B cell (primary cell): ENCODE measurements around the gene GRXCR2. TPM values are rescaled to one million over a fixed set of nuclear protein-coding genes. Genes with fewer than 3 reads are reported as not detected.
"Not testable (repeated sequence)": the region's sequence is repeated elsewhere in the genome, so short reads cannot be mapped to it uniquely, and the experiment has no call there.

Experiments used
- ATAC-seq: fragments of 200-7000 bp; cut with Tn5 transposase; one replicate; pipeline ENCODE4 v1.10.0; 2021; ENCODE audit warnings: low read depth, mild to moderate bottlenecking, moderate number of reproducible peaks, moderate library complexity
- CTCF ChIA-PET: fragments of 350-600 bp; sonication (Branson Sonifier 250); formaldehyde crosslinking; loops from one replicate; lab custom pipeline; 2021; ENCODE audit warnings: antibody characterized with exemption, inconsistent platforms; lab: Charles Lee
- POLR2A ChIA-PET: fragments of 350-600 bp; sonication (Branson Sonifier 250); formaldehyde crosslinking; loops from one replicate; lab custom pipeline; 2021; ENCODE audit warnings: antibody characterized with exemption; lab: Charles Lee
- DNase-seq: peaks from one replicate; pipeline ENCODE4 v3.0.0; 2013
- H2AFZ ChIP-seq: 2 replicates; pipeline ENCODE4 v1.6.1; 2012; ENCODE audit warnings: mild to moderate bottlenecking, low read depth, low read length; ENCODE audit not compliant: insufficient read depth, poor library complexity, severe bottlenecking
- H3K27ac ChIP-seq, 2 donors: 1 replicate in 1 of 2; 2 replicates in 1 of 2; pipeline ENCODE4 v1.5.1; 2012 to 2013; ENCODE audit warnings: low read length in 2 of 2, mild to moderate bottlenecking in 2 of 2, moderate library complexity in 1 of 2
- H3K27me3 ChIP-seq, 4 experiments: fragments of 200-600 bp in 1 of 4; sonication (generic) in 1 of 4; replicated peaks in 1 of 4; 1 replicate in 2 of 4; 2 replicates in 2 of 4; pipeline versions ENCODE4 v1.6.1 to v1.7.0; 2013 to 2016; ENCODE audit warnings: low read length in 3 of 4, mild to moderate bottlenecking in 2 of 4, mixed read lengths in 1 of 4, moderate library complexity in 1 of 4; ENCODE audit not compliant: insufficient read depth in 4 of 4, control insufficient read depth in 3 of 4; ENCODE audit errors: control extremely low read depth in 1 of 4
- H3K36me3 ChIP-seq, 2 experiments: replicated peaks in 1 of 2; 1 replicate in 1 of 2; 2 replicates in 1 of 2; pipeline versions ENCODE4 v1.6.1 to v1.7.1; 2013; ENCODE audit warnings: low read length in 1 of 2; ENCODE audit not compliant: insufficient read depth in 2 of 2, control insufficient read depth in 1 of 2; ENCODE audit errors: control extremely low read depth in 1 of 2, extremely low read depth in 1 of 2
- H3K4me1 ChIP-seq, 2 donors: fragments of 200-600 bp in 1 of 2; sonication (generic) in 1 of 2; 1 replicate in 1 of 2; 2 replicates in 1 of 2; pipeline versions ENCODE4 v1.5.1 to v1.6.1; 2013 to 2017; ENCODE audit warnings: low read length in 2 of 2; ENCODE audit not compliant: control insufficient read depth in 2 of 2, insufficient read depth in 2 of 2
- H3K4me2 ChIP-seq: replicated peaks from 2 replicates; pipeline ENCODE3; 2012; ENCODE audit warnings: mild to moderate bottlenecking, low read depth, low read length; ENCODE audit not compliant: poor library complexity, severe bottlenecking
- H3K4me3 ChIP-seq, 5 experiments: fragments of 200-600 bp in 1 of 5; sonication (generic) in 1 of 5; 1 replicate in 3 of 5; 2 replicates in 2 of 5; pipeline versions ENCODE4 v1.5.1 to v1.7.0; 2011 to 2016; ENCODE audit warnings: low read length in 4 of 5, mild to moderate bottlenecking in 4 of 5, low read depth in 2 of 5, control low read depth in 1 of 5, moderate library complexity in 1 of 5; ENCODE audit not compliant: insufficient read depth in 1 of 5; ENCODE audit errors: control extremely low read depth in 1 of 5, extremely low read depth in 1 of 5
- H3K79me2 ChIP-seq: fragments of 200-600 bp; sonication (generic); one replicate; pipeline ENCODE4 v1.6.0; 2016; ENCODE audit warnings: low read length; ENCODE audit not compliant: control insufficient read depth, insufficient read depth
- H3K9ac ChIP-seq: fragments of 200-600 bp; sonication (generic); 2 replicates; pipeline ENCODE4 v1.6.1; 2017; ENCODE audit warnings: mild to moderate bottlenecking, low read length, moderate library complexity
- H3K9me3 ChIP-seq, 3 donors: one replicate each; pipeline versions ENCODE4 v1.6.1 to v1.7.1; 2013; ENCODE audit warnings: low read length in 2 of 3; ENCODE audit not compliant: control insufficient read depth in 2 of 3, insufficient read depth in 1 of 3; ENCODE audit errors: control extremely low read depth in 1 of 3
- H4K20me1 ChIP-seq: 2 replicates; pipeline ENCODE4 v1.6.0; 2012; ENCODE audit warnings: mild to moderate bottlenecking, low read length; ENCODE audit not compliant: insufficient read depth, control insufficient read depth, poor library complexity, severe bottlenecking
- H3K27ac Mint-ChIP-seq: one replicate; pipeline ENCODE4 v1.8.0; 2021; ENCODE audit warnings: mixed read lengths
- H3K27me3 Mint-ChIP-seq: one replicate; pipeline ENCODE4 v1.8.0; 2021; ENCODE audit warnings: mixed read lengths
- H3K4me1 Mint-ChIP-seq: one replicate; pipeline ENCODE4 v1.8.0; 2021; ENCODE audit warnings: mixed read lengths
- H3K4me3 Mint-ChIP-seq: one replicate; pipeline ENCODE4 v1.8.0; 2021; ENCODE audit warnings: mixed read lengths
- H3K9me3 Mint-ChIP-seq: one replicate; pipeline ENCODE4 v1.8.0; 2022; ENCODE audit warnings: mixed read lengths; ENCODE audit not compliant: insufficient read depth
- CTCF ChIP-seq: fragments of 200-600 bp; IDR thresholded peaks from one replicate; pipeline ENCODE4 v1.8.0; 2022; ENCODE audit warnings: antibody characterized with exemption, mild to moderate bottlenecking
- EZH2 ChIP-seq: IDR thresholded peaks from 2 replicates; pipeline ENCODE4 v1.6.1; 2012; ENCODE audit warnings: borderline replicate concordance, low read depth, mild to moderate bottlenecking, moderate library complexity, low read length; ENCODE audit not compliant: insufficient read depth, poor library complexity, severe bottlenecking
- WGBS: methylation state at CpG from one replicate; pipeline ENCODE4 v1.1.5; 2013; ENCODE audit warnings: missing lambda C conversion rate; ENCODE audit not compliant: insufficient coverage; 5-methylcytosine and 5-hydroxymethylcytosine counted together
- intact Hi-C: fragments of 100-400 bp; cut with micrococcal nuclease; formaldehyde crosslinking; loops from one replicate; pipeline ENCODE4 v1.10.0; 2022
- polyA plus RNA-seq: library from polyadenylated mRNA; depleted of rRNA; stranded (reverse); fragments of >200 nt; gene quantifications from 2 replicates; pipeline ENCODE4 v1.2.3, GENCODE V29; 2012
- total RNA-seq, 2 donors: library from RNA; stranded (reverse); fragments of 120-200 nt in 1 of 2; gene quantifications; 1 replicate in 1 of 2; 2 replicates in 1 of 2; pipeline versions ENCODE4 v1.2.3 to v1.2.4, GENCODE V29; 2013 to 2022

The GRXCR2 gene
- total and polyA plus RNA-seq, 2 donors (not counting 1 experiment from before 2014, with no cell fraction given): not detected

DNA sequence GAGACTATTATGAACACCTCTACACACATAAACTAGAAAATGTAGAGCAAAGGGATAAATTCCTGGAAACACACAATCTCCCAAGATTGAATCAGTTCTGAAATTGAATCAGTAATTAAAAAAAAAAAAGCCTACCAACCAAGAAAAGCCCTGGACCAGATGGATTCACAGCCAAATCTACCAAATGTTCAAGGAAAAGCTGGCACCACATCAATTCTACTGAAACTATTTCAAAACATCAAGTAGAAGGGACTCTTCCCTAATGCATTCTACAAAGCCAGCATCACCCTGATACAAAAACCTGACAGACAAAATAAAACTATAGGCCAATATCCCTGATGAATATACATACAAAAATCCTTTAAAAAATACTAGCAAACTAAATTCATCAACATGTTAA is 25.4 kb upstream of the GRXCR2 start:
- Histone ChIP-seq H3K4me3 (no peak overlapping the region), H3K4me2 (no peak overlapping the region), H3K9me3 (no peaks in the 10 kb centered on the region), H3K79me2 (no peaks in the 10 kb centered on the region), H2AFZ (no peak overlapping the region), H3K9ac (no peak overlapping the region), H3K36me3 (no peaks in the 10 kb centered on the region), H3K4me1 (no peaks in the 10 kb centered on the region), H3K27me3 (no peaks in the 10 kb centered on the region), H3K27ac (no peak overlapping the region), H4K20me1 (no peaks in the 10 kb centered on the region)
- no peaks in the 10 kb centered on the region for H3K27me3 Mint-ChIP-seq
- ChIA-PET POLR2A (no interaction called here), CTCF (no interaction called here)
- TF ChIP-seq EZH2 (no peak), CTCF (no peak)
- peaks cover 3% of the 10 kb centered on the region for H3K9me3 Mint-ChIP-seq
- H3K27ac Mint-ChIP-seq: no peak overlapping the region
- intact Hi-C loops: no loop called here
- H3K4me1 Mint-ChIP-seq: no peaks in the 10 kb centered on the region
- DNase-seq (no peak), ATAC-seq (no peak)
- H3K4me3 Mint-ChIP-seq: no peak overlapping the region

- POLR2A ChIA-PET, H3K9ac ChIP-seq: not testable (repeated sequence)
These were observed 18.6 kb upstream of the GRXCR2 start for GRCh38 chr5:145891378-145891777.

More at GRCh38 chr5:145891378-145891777, 18.6 kb upstream of the GRXCR2 start:
- H3K27me3 ChIP-seq, H3K27ac ChIP-seq, H3K9me3 ChIP-seq, H4K20me1 ChIP-seq, H3K9me3 Mint-ChIP-seq, H3K36me3 ChIP-seq, H3K4me1 Mint-ChIP-seq, H3K4me3 Mint-ChIP-seq, H3K27me3 Mint-ChIP-seq, DNase-seq, H3K79me2 ChIP-seq, ATAC-seq, H2AFZ ChIP-seq, intact Hi-C loops, H3K4me2 ChIP-seq, CTCF ChIA-PET, H3K4me1 ChIP-seq, H3K27ac Mint-ChIP-seq, H3K4me3 ChIP-seq: not testable (repeated sequence)
- 88% methylated on average over 7 of the region's 10 CpGs for WGBS
